ENCODE measurements around the gene HNRNPUL2. TPM values are rescaled to one million over a fixed set of nuclear protein-coding genes. Genes with fewer than 3 reads are reported as not detected.
A peak's percentile ranks its signal among the peaks of the same experiment; 100 is the strongest.

HNRNPUL2 gene
- 97.1 and 127 TPM in 2 replicates for total RNA-seq (2011; cell fraction: chromatin; rRNA removed; ENCODE audit: low replicate concordance)
- total RNA-seq (2011; cell fraction: nucleolus; rRNA removed), result 33.5 and 44.5 TPM in 2 replicates
- total RNA-seq (2011; cell fraction: nucleoplasm; rRNA removed), result 63.0 and 70.1 TPM in 2 replicates
- 7.8 and 9.0 TPM in 2 replicates for total RNA-seq (2014; rRNA removed)
- total RNA-seq (2014; rRNA removed; fragmentation: Illumina TruSeq; extraction: Trizol), result 15.2 and 18.9 TPM in 2 replicates
- total RNA-seq (2015; rRNA removed; fragmentation: Illumina TruSeq; extraction: Trizol), result 17.5 and 18.2 TPM in 2 replicates
- total RNA-seq (2021), result 22.4 and 31.9 TPM in 2 replicates
- polyA plus RNA-seq (2011; rRNA removed), result 14.4 and 15.4 TPM in 2 replicates
- 6.7 and 10.7 TPM in 2 replicates for polyA plus RNA-seq (2011; cell fraction: cytosol; rRNA removed)
- polyA plus RNA-seq (2011; cell fraction: nucleus; rRNA removed), result 15.1 and 19.5 TPM in 2 replicates
- polyA plus RNA-seq (2012), result 32.2 and 50.2 TPM in 2 replicates
- 44.3 and 45.4 TPM in 2 replicates for polyA plus RNA-seq (2014; fragmentation: Illumina TruSeq; extraction: Trizol)
- polyA plus RNA-seq (2014; fragmentation: Nextera tagmentation; extraction: Ambion mirVana), result 1 to 10 TPM in 1 of 2 experiments, under 1 TPM in 1; 0.89 to 1.4 TPM
- 23.8 and 32.3 TPM in 2 replicates for polyA plus RNA-seq (2014; rRNA removed)
- polyA minus RNA-seq (2011; rRNA and poly(A)+ RNA removed), result 17.4 and 25.6 TPM in 2 replicates
- 10.1 and 10.6 TPM in 2 replicates for polyA minus RNA-seq (2011; cell fraction: cytosol; rRNA and poly(A)+ RNA removed)
- polyA minus RNA-seq (2011; cell fraction: nucleus; rRNA and poly(A)+ RNA removed), result 11.8 and 22.9 TPM in 2 replicates
- percentile 91 among the genes with signal in this experiment for Bru-seq, nascent RNA
- percentile 96 among the genes with signal in this experiment for BruChase-seq, experiment 1, labeled RNA remaining after a 2-hour chase
- BruChase-seq, experiment 2, labeled RNA remaining after a 6-hour chase, result percentile 97 among the genes with signal in this experiment
- long read RNA-seq, experiment 1, partial matches to known transcripts, result 0 of 29 reads
- long read RNA-seq, experiment 1, other reads (novel, unspliced or antisense), result 29 of 29 reads
- long read RNA-seq, experiment 2, full-length matches to known transcripts, result 22 of 41 reads
- long read RNA-seq, experiment 2, partial matches to known transcripts, result 1 of 41 reads
- long read RNA-seq, experiment 2, other reads (novel, unspliced or antisense), result 18 of 41 reads
- long read RNA-seq, experiment 3, partial matches to known transcripts, result 0 of 1 reads
- long read RNA-seq, experiment 3, other reads (novel, unspliced or antisense), result 1 of 1 reads

- peaks cover 6% of the 10 kb centered on the region; the same call in 1 of the 2 replicates for H4K20me1 ChIP-seq (replicated peaks; ENCODE audit: control insufficient read depth, insufficient read depth, low read length)
- under 1% methylated on average over 47 of the region's 72 CpGs for WGBS (ENCODE audit: insufficient coverage, low coverage, missing lambda C conversion rate)
- peaks cover 51% of the 10 kb centered on the region for H3K36me3 ChIP-seq (ENCODE audit: control insufficient read depth, insufficient read depth, low read length)
- in situ Hi-C loops (cut with MboI) (no loop called here), intact Hi-C loops (cut with micrococcal nuclease) (loop anchor here (1.0 to 10.0 kb wide), 7 partner anchors 21 to 135 kb away; partner anchors contain the start of genes BSCL2, GNG3, POLR2G and TMEM179B)
- peak within 1 kb of the TSS; percentile 100 for H2AFZ ChIP-seq (ENCODE audit: low read depth, low read length)
- POLR2A ChIA-PET, result interaction anchor here (0.5 to 4.5 kb wide), 33 partner anchors 9 to 269 kb away, joined by 3 to 31 read pairs (median 4); partner anchors contain the start of genes AHNAK, BSCL2, C11orf98 and CSKMT
- DNase-seq (ENCODE audit: extremely low read depth in 1 of 4, low spot score in 3 of 4) (peak; percentile 94 to 99 (median 96)), FAIRE-seq (peak; percentile 89), ATAC-seq (peak; percentile 90)
- peak within 1 kb of the TSS; percentile 98 to 100 for H3K9ac ChIP-seq (ENCODE audit: insufficient read depth in 1 of 2, low read depth in 2 of 2, low read length in 2 of 2)
- H3K27me3 ChIP-seq (ENCODE audit: control insufficient read depth in 2 of 2, insufficient read depth in 2 of 2, low read length in 2 of 2), result no peaks in the 10 kb centered on the region
- H3K4me3 ChIP-seq, result peak within 1 kb of the TSS; percentile 90
- no peaks in the 10 kb centered on the region for H3K9me1 ChIP-seq (ENCODE audit: control insufficient read depth, insufficient read depth, low read length)
- H3K4me1 ChIP-seq (replicated peaks in 1 of 2; ENCODE audit: control insufficient read depth in 2 of 2, insufficient read depth in 2 of 2, low read length in 2 of 2), result peaks cover 13 to 19% of the 10 kb centered on the region in 2 experiments; a peak in 4 of 5 replicates
- no TSS peak for BruUV-seq (replicated peaks)
- no peaks in the 10 kb centered on the region for H3K9me3 ChIP-seq (replicated peaks; ENCODE audit: control insufficient read depth, insufficient read depth, low read depth, low read length)
- peak within 1 kb of the TSS; percentile 99 for H3K27ac ChIP-seq (ENCODE audit: extremely low read depth, low read depth, low read length)
- CTCF ChIA-PET (ENCODE audit: low intra/inter-chr PET ratio), result interaction anchor here (0.7 to 1.1 kb wide), 2 partner anchors 34 to 60 kb away, joined by 3 to 4 read pairs; partner anchors contain the start of genes POLR2G and TMEM179B
- peaks cover 75% of the 10 kb centered on the region for H3K79me2 ChIP-seq (ENCODE audit: control insufficient read depth, insufficient read depth, low read length)
- H3K4me2 ChIP-seq (ENCODE audit: insufficient read depth, low read length), result peak within 1 kb of the TSS; percentile 100
- no peak for TF ChIP-seq RBM22 (IDR thresholded peaks at IDR 0.05; ENCODE audit: low read depth, low read length, poor library complexity, severe bottlenecking)
- TF ChIP-seq TBP (optimal IDR thresholded peaks at IDR 0.05; ENCODE audit: low read depth, low read length), result peak; percentile 74
- TF ChIP-seq EWSR1 (IDR thresholded peaks at IDR 0.05; ENCODE audit: borderline replicate concordance, low read depth, partially characterized antibody), result no peak
- TF ChIP-seq POLR2H (tag; IDR thresholded peaks at IDR 0.05; ENCODE audit: low read depth), result peak; percentile 91
- peak; percentile 95 for TF ChIP-seq POLR2A (conservative IDR thresholded peaks at IDR 0.05)
- TF ChIP-seq ARNT (IDR thresholded peaks at IDR 0.05), result peak in 1 of 2 experiments; percentile 81; a peak in 1 of 4 replicates
- no peak for TF ChIP-seq SMARCA4 (IDR thresholded peaks at IDR 0.05)
- TF ChIP-seq, protein P1, sequence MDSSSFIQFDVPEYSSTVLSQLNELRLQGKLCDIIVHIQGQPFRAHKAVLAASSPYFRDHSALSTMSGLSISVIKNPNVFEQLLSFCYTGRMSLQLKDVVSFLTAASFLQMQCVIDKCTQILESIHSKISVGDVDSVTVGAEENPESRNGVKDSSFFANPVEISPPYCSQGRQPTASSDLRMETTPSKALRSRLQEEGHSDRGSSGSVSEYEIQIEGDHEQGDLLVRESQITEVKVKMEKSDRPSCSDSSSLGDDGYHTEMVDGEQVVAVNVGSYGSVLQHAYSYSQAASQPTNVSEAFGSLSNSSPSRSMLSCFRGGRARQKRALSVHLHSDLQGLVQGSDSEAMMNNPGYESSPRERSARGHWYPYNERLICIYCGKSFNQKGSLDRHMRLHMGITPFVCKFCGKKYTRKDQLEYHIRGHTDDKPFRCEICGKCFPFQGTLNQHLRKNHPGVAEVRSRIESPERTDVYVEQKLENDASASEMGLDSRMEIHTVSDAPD (CRISPR knock-in tag; IDR thresholded peaks at IDR 0.05), result no peak
- no peak for TF ChIP-seq TCFL5 (CRISPR knock-in tag; conservative IDR thresholded peaks at IDR 0.05)
- no peak; the same call in 1 of the 2 replicates for TF ChIP-seq CHCHD3 (CRISPR knock-in tag; IDR thresholded peaks at IDR 0.05)
- TF ChIP-seq OTX1 (CRISPR knock-in tag; IDR thresholded peaks at IDR 0.05), result peak; percentile 71; the same call in 1 of the 2 replicates
- TF ChIP-seq SMAD1 (IDR thresholded peaks at IDR 0.05; ENCODE audit: low read depth, low read length, partially characterized antibody), result peak; percentile 45
- TF ChIP-seq, protein P2, sequence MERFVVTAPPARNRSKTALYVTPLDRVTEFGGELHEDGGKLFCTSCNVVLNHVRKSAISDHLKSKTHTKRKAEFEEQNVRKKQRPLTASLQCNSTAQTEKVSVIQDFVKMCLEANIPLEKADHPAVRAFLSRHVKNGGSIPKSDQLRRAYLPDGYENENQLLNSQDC (CRISPR knock-in tag; IDR thresholded peaks at IDR 0.05), result 0 out of 2 replicates have a peak, but pooled peaks have one; percentile 54
- TF ChIP-seq BRD4 (IDR thresholded peaks at IDR 0.05), result peak; percentile 9
- TF ChIP-seq TAF9B (IDR thresholded peaks at IDR 0.05; ENCODE audit: partially characterized antibody), result peak; percentile 33
- no peak for TF ChIP-seq PTTG1 (tag; IDR thresholded peaks at IDR 0.05; ENCODE audit: low read depth)
Measured at GRCh38 chr11:62727165-62727871, at the start of gene HNRNPUL2. HNRNPUL2 (minus strand) TSS chr11:62727457; CDS start chr11:62727156, 301 bp downstream.
